Right lobe of liver (tissue), 4 donors: ENCODE data around the gene SERPINB10.

Source experiments
- CTCF ChIP-seq, 4 donors: fragments of 200-600 bp in 3 of 4; fragments of 450-650 bp in 1 of 4; IDR thresholded peaks; one replicate each; pipeline versions ENCODE4 v1.5.1 to v1.8.0; 2016 to 2022; ENCODE audit warnings: antibody characterized with exemption in 4 of 4, mild to moderate bottlenecking in 2 of 4
- POLR2A ChIP-seq: fragments of 450-650 bp; IDR thresholded peaks from one replicate; pipeline ENCODE4 v1.6.1; 2017; ENCODE audit warnings: antibody characterized with exemption, mild to moderate bottlenecking
- donor health status: DM: no; HTN: no; CAD: no.
- donor health status: DM: no; HTN: no; CAD: no.
- donor health status: DM: no; HTN: yes; CAD: no.

- TF ChIP-seq CTCF (IDR thresholded peaks at IDR 0.05) (no peak), POLR2A (no peak)
Measured at GRCh38 chr18:63953811-63954210, 46.1 kb downstream of the SERPINB10 start.
